Neural progenitor cell (in vitro differentiated cells): ENCODE measurements around the gene LRRC8E. TPM values are rescaled to one million over a fixed set of nuclear protein-coding genes. Genes with fewer than 3 reads are reported as not detected.

Source experiments
- DNase-seq: peaks from one replicate; pipeline ENCODE4 v3.0.0-alpha.2; 2016; ENCODE audit warnings: low spot score
- H2AFZ ChIP-seq: fragments of 200-600 bp; sonication (generic); replicated peaks from 2 replicates; pipeline ENCODE4 v1.6.1; 2016; ENCODE audit warnings: antibody characterized with exemption
- H3F3A ChIP-seq: fragments of 200-600 bp; sonication (generic); 2 replicates; pipeline ENCODE4 v1.6.1; 2016; ENCODE audit warnings: antibody characterized with exemption, low read depth
- H3K27ac ChIP-seq: fragments of 200-600 bp; sonication (generic); 2 replicates; pipeline ENCODE4 v1.5.1; 2016; ENCODE audit warnings: mild to moderate bottlenecking
- H3K27me3 ChIP-seq: fragments of 200-600 bp; sonication (generic); 2 replicates; pipeline ENCODE4 v1.6.1; 2016; ENCODE audit warnings: mild to moderate bottlenecking, moderate library complexity
- H3K36me3 ChIP-seq: fragments of 200-600 bp; sonication (generic); 2 replicates; pipeline ENCODE4 v1.5.1; 2016
- H3K4me1 ChIP-seq: fragments of 200-600 bp; sonication (generic); 2 replicates; pipeline ENCODE4 v1.6.1; 2016; ENCODE audit warnings: mixed run types
- H3K4me2 ChIP-seq: fragments of 200-600 bp; sonication (generic); 2 replicates; pipeline ENCODE4 v1.6.1; 2016
- H3K4me3 ChIP-seq: fragments of 200-600 bp; sonication (generic); 2 replicates; pipeline ENCODE4 v1.5.1; 2016
- H3K79me2 ChIP-seq: fragments of 200-600 bp; sonication (generic); 2 replicates; pipeline ENCODE4 v1.6.1; 2016; ENCODE audit warnings: low read depth
- H3K9ac ChIP-seq: fragments of 200-600 bp; sonication (generic); 2 replicates; pipeline ENCODE4 v1.6.1; 2016
- H3K9me3 ChIP-seq: fragments of 200-600 bp; sonication (generic); 2 replicates; pipeline ENCODE4 v1.5.1; 2016; ENCODE audit warnings: low read depth
- H4K20me1 ChIP-seq: fragments of 200-600 bp; sonication (generic); 2 replicates; pipeline ENCODE4 v1.6.1; 2016; ENCODE audit warnings: low read depth
- H3K27ac Mint-ChIP-seq: 3 replicates; pipeline ENCODE4 v1.8.0; 2021; ENCODE audit warnings: mixed read lengths
- H3K27me3 Mint-ChIP-seq: 2 replicates; pipeline ENCODE4 v1.8.0; 2022; ENCODE audit warnings: low read depth, mild to moderate bottlenecking, inconsistent platforms, moderate library complexity, mixed read lengths; ENCODE audit not compliant: insufficient read depth
- H3K36me3 Mint-ChIP-seq: 3 replicates; pipeline ENCODE4 v1.8.0; 2021; ENCODE audit warnings: mixed read lengths
- H3K4me1 Mint-ChIP-seq: 3 replicates; pipeline ENCODE4 v1.8.0; 2021; ENCODE audit warnings: mixed read lengths
- H3K4me3 Mint-ChIP-seq: 3 replicates; pipeline ENCODE4 v1.8.0; 2021; ENCODE audit warnings: mild to moderate bottlenecking, moderate library complexity, mixed read lengths
- H3K9me3 Mint-ChIP-seq: 3 replicates; pipeline ENCODE4 v1.8.0; 2020; ENCODE audit warnings: mixed read lengths
- EZH2 ChIP-seq: fragments of 200-600 bp; sonication (generic); IDR thresholded peaks from 2 replicates; pipeline ENCODE4 v1.6.1; 2017; ENCODE audit warnings: antibody characterized with exemption, mild to moderate bottlenecking, moderate library complexity
- EZH2phosphoT487 ChIP-seq: fragments of 200-600 bp; sonication (generic); IDR thresholded peaks from 2 replicates; pipeline ENCODE4 v1.6.1; 2017; ENCODE audit warnings: antibody characterized with exemption
- total RNA-seq: library from RNA; depleted of rRNA; stranded (reverse); fragments of >200 nt; gene quantifications from 2 replicates; pipeline ENCODE4 v1.2.3, GENCODE V29; 2015; ENCODE audit warnings: low replicate concordance
- TF ChIP-seq, protein P1 (sequence below): fragments of 200-600 bp; sonication (generic); IDR thresholded peaks from 2 replicates; pipeline ENCODE4 v1.5.1; 2017; ENCODE audit warnings: antibody characterized with exemption, mild to moderate bottlenecking

LRRC8E gene
- total RNA-seq, 1 donor from 2014 or later: 1.2 TPM

DNA sequence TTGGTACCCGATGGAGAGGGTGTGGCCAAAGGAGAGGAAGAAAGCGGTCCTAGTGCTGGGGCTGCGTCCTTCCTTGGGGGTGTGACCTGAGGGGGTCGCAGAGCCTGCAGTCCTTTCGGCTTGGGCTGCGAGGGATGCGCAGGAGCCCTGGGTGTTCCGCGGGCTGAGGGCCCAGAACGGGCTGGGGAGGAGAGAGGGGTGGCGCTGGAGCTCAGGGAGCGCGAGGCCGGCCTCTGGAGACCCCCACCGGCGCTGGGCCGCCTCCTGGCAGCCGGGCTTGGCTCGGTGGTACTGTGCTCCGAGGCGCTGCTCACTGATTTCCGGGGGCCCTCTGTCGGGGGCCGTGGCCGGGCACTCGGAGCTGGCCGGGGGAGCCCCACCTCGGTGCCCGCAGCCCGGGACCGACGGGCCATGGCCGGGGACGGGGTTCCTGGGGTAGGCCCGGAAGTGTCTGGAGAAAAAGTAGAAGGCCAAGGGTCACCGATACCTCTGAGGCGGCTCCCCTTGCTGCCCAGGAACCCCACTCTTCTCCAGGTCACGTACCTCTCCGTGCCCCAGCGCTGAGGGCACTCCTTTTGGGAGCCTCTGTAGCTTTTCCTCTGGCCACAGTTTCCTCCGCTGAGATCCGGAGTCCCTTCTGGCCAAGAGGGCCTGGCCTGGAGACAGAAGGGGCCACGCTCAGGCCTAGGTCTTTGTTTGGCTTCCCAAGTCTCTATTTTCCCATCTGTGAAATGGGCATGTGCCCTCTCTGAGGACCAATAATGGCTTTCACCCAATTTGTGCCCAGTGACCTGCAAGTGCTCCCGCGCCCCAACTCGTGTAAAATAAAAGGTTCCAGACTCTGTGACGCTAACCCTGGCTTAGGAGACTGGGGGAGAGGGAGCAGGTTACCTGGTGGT is 15.8 kb upstream of the LRRC8E start:
- peaks cover 63% of the 10 kb centered on the region for H3F3A ChIP-seq
- H2AFZ ChIP-seq: no peak overlapping the region
- H3K4me3 Mint-ChIP-seq: peak overlapping the region; percentile 96
- H3K27ac ChIP-seq: no peak overlapping the region
- DNase-seq: no peak
- H3K36me3 ChIP-seq: no peaks in the 10 kb centered on the region
- no peaks in the 10 kb centered on the region for H3K9me3 Mint-ChIP-seq
- peaks cover 34% of the 10 kb centered on the region for H3K4me1 Mint-ChIP-seq
- TF ChIP-seq EZH2phosphoT487: no peak
- no peak for TF ChIP-seq EZH2
- TF ChIP-seq, protein P1, sequence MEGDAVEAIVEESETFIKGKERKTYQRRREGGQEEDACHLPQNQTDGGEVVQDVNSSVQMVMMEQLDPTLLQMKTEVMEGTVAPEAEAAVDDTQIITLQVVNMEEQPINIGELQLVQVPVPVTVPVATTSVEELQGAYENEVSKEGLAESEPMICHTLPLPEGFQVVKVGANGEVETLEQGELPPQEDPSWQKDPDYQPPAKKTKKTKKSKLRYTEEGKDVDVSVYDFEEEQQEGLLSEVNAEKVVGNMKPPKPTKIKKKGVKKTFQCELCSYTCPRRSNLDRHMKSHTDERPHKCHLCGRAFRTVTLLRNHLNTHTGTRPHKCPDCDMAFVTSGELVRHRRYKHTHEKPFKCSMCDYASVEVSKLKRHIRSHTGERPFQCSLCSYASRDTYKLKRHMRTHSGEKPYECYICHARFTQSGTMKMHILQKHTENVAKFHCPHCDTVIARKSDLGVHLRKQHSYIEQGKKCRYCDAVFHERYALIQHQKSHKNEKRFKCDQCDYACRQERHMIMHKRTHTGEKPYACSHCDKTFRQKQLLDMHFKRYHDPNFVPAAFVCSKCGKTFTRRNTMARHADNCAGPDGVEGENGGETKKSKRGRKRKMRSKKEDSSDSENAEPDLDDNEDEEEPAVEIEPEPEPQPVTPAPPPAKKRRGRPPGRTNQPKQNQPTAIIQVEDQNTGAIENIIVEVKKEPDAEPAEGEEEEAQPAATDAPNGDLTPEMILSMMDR: no peak
- peaks cover 11% of the 10 kb centered on the region for H3K4me1 ChIP-seq
- no peak overlapping the region for H3K27ac Mint-ChIP-seq
- peaks cover 15% of the 10 kb centered on the region for H3K27me3 ChIP-seq
- H3K27me3 Mint-ChIP-seq: peaks cover 15% of the 10 kb centered on the region
- H3K9me3 ChIP-seq: no peaks in the 10 kb centered on the region
- no peaks in the 10 kb centered on the region for H3K36me3 Mint-ChIP-seq
- H3K4me3 ChIP-seq: peak overlapping the region; percentile 99
- H3K79me2 ChIP-seq: no peaks in the 10 kb centered on the region
- peak overlapping the region; percentile 99 for H3K4me2 ChIP-seq
- peaks cover 44% of the 10 kb centered on the region for H4K20me1 ChIP-seq
- no peak overlapping the region for H3K9ac ChIP-seq

DNA sequence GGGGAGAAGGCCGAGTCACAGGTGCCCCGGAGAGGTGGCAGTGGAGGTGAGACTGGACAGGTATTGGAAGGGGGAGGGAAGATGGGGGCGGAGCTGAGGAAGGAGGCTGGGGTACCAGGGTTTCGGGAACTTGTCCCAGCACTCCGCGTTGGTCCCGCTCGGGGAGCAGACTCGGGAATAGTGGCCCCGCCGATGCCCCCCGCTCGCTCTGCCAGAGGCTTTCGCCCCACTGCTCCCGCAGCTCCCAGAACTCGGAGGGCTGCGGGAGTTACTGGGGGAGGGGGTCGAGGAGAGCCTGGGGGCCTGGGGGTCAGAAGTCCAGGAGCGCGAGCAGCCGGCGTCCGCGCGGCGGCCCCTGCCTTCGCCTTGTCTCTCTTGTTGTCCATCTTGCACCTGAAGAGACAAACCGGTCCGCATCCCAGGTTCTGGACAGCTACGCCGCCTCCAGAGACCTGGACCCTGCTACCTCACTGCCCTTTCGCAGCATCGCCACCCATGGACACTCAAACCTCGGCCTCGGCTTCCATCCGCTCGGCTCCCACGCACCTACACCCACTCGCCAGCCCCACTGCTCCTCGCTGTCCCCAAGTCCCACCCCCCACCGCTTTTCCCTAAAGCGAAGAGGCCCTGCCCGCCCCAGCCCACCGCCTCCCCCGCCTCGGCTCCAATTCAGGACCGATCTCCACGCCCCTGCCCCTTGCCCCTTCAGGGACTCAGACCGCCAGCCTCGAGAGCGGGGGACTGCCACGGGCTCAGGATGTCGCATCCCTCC is 14.8 kb upstream of the LRRC8E start:
- H3K4me3 Mint-ChIP-seq: peak overlapping the region; percentile 96
- Histone ChIP-seq H3K4me3 (peak overlapping the region; percentile 99), H3K79me2 (no peaks in the 10 kb centered on the region), H3K4me2 (peak overlapping the region; percentile 99), H3K9me3 (no peaks in the 10 kb centered on the region), H3K9ac (peak overlapping the region; percentile 41), H3K27ac (no peak overlapping the region), H3K4me1 (peaks cover 11% of the 10 kb centered on the region), H2AFZ (peak overlapping the region; percentile 73), H3F3A (peaks cover 60% of the 10 kb centered on the region), H4K20me1 (peaks cover 35% of the 10 kb centered on the region), H3K27me3 (peaks cover 8% of the 10 kb centered on the region), H3K36me3 (no peaks in the 10 kb centered on the region)
- no peak for TF ChIP-seq EZH2
- TF ChIP-seq EZH2phosphoT487: no peak
- TF ChIP-seq, protein P1: no peak
- H3K27me3 Mint-ChIP-seq: peaks cover 15% of the 10 kb centered on the region
- no peaks in the 10 kb centered on the region for H3K36me3 Mint-ChIP-seq
- no peak for DNase-seq
- H3K4me1 Mint-ChIP-seq: peaks cover 32% of the 10 kb centered on the region
- peak overlapping the region; percentile 57 for H3K27ac Mint-ChIP-seq
- H3K9me3 Mint-ChIP-seq: no peaks in the 10 kb centered on the region

DNA sequence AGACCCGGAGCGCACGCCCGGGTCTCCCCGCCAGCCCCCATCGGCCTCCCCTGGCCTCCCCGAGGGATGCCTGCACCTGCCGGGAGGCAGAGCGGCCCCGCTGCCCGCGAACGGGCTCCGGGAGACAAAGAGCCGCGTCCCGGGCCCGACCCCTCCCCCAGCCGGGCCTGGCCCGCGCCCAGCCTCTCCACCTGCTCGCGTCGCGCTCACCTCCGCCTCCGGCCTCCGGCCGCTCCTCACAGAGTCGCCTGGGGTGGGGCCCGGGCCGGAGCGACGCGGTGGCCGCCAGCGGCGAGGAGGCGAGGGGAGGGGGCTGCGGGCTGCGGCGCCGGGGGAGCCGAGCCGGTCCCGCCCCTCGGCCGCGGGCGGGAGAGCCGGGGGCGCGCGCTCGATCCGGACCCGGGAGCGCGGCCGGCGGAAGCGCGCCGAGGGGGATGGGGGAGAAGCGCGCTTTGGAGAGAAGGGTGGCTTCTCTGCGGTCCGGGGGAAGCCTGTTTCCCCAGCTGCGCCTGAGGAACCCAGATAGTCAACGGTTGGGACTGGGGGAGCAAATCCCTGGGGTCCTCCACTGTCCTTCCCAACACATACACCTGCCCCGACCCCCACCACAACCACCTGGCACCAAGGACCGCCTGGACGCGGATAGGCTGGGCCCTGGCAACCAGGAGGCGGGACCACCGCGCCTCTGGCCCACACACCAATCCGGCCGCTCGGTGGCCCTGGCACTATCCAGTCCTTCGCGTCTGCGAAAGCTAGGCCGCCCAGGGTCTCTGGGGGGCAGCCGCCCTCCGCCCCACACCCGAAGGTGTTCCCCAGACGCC is 14.0 kb upstream of the LRRC8E start, which contains the start of gene PRR36:
Gene PRR36 (minus strand): TSS at position 315 of the 821 bp plus-strand sequence. CDS start 701 bp downstream, outside the sequence.
- no peaks in the 10 kb centered on the region for H3K36me3 Mint-ChIP-seq
- H3K27ac ChIP-seq: no peak within 1 kb of the TSS
- peak within 1 kb of the TSS; percentile 57 for H3K27ac Mint-ChIP-seq
- TF ChIP-seq EZH2phosphoT487 (no peak), EZH2 (no peak)
- TF ChIP-seq, protein P1: no peak
- no peaks in the 10 kb centered on the region for H3K9me3 ChIP-seq
- H3K79me2 ChIP-seq: no peaks in the 10 kb centered on the region
- no peaks in the 10 kb centered on the region for H3K36me3 ChIP-seq
- peak within 1 kb of the TSS; percentile 99 for H3K4me3 ChIP-seq
- H3K4me3 Mint-ChIP-seq: peak within 1 kb of the TSS; percentile 96
- peaks cover 15% of the 10 kb centered on the region for H3K27me3 Mint-ChIP-seq
- H3K4me1 Mint-ChIP-seq: peaks cover 27% of the 10 kb centered on the region
- peaks cover 28% of the 10 kb centered on the region for H4K20me1 ChIP-seq
- H3K4me1 ChIP-seq: peaks cover 11% of the 10 kb centered on the region
- peaks cover 52% of the 10 kb centered on the region for H3F3A ChIP-seq
- peaks cover 8% of the 10 kb centered on the region for H3K27me3 ChIP-seq
- H3K4me2 ChIP-seq: peak within 1 kb of the TSS; percentile 99
- no peaks in the 10 kb centered on the region for H3K9me3 Mint-ChIP-seq
- DNase-seq: peak; percentile 92
- H2AFZ ChIP-seq: peak within 1 kb of the TSS; percentile 78
- peak within 1 kb of the TSS; percentile 41 for H3K9ac ChIP-seq
